HepG2 (cell line): ENCODE data around the gene PRICKLE2. TPM values are rescaled to one million over a fixed set of nuclear protein-coding genes. Genes with fewer than 3 reads are reported as not detected.

Experiments
- ATAC-seq: fragments of 200-7000 bp; cut with Tn5 transposase; 3 replicates; pipeline ENCODE4 v1.9.1; 2020; ENCODE audit warnings: mild to moderate bottlenecking, moderate library complexity
- BruUV-seq: library from RNA; stranded (reverse); fragments of 400-500 nt; replicated peaks from 2 replicates; lab custom pipeline; 2021; lab: Mats Ljungman, UMichigan
- CTCF ChIA-PET: fragments of 300-600 bp; formaldehyde crosslinking; extraction: SDS; loops from one replicate; lab custom pipeline; 2021; ENCODE audit warnings: low total read pairs, inconsistent platforms, low intra/inter-chr PET ratio; lab: Yijun Ruan, JAX
- POLR2A ChIA-PET: fragments of 350-600 bp; sonication (Branson Sonifier 250); formaldehyde crosslinking; loops from one replicate; lab custom pipeline; 2020; ENCODE audit warnings: antibody characterized with exemption, inconsistent platforms; lab: Yijun Ruan, JAX
- DNase-seq: peaks from one replicate; pipeline ENCODE4 v3.0.0-alpha.2; 2015; ENCODE audit warnings: low spot score
- FAIRE-seq: peaks from 3 replicates; lab custom pipeline; 2011; peaks lifted over from hg19 to GRCh38; lab: Jason Lieb, UNC
- H2AFZ ChIP-seq: one replicate; pipeline ENCODE4 v1.6.1; 2011; ENCODE audit warnings: low read length, inconsistent platforms
- H3K27ac ChIP-seq: fragments of 300-600 bp; 3 replicates; pipeline ENCODE4 v1.8.0; 2011; ENCODE audit warnings: mixed run types, mild to moderate bottlenecking, mixed read lengths, low read length, inconsistent platforms; ENCODE audit not compliant: insufficient read depth; ENCODE audit errors: extremely low read length
- H3K27me3 ChIP-seq, 2 experiments: fragments of 200-600 bp in 1 of 2; 2 replicates in 1 of 2; 3 replicates in 1 of 2; pipeline versions ENCODE4 v1.6.0 to v1.8.0; 2011; ENCODE audit warnings: low read length in 2 of 2, mild to moderate bottlenecking in 2 of 2, moderate library complexity in 2 of 2, inconsistent platforms in 1 of 2; ENCODE audit not compliant: insufficient read depth in 2 of 2, control insufficient read depth in 1 of 2
- H3K36me3 ChIP-seq, 2 experiments: fragments of 200-600 bp in 1 of 2; replicated peaks in 1 of 2; 2 replicates in 1 of 2; 3 replicates in 1 of 2; pipeline versions ENCODE4 v1.5.1 to v1.8.0; 2011; ENCODE audit warnings: low read length in 2 of 2, inconsistent platforms in 1 of 2; ENCODE audit not compliant: insufficient read depth in 2 of 2, control insufficient read depth in 1 of 2
- H3K4me1 ChIP-seq: 2 replicates; pipeline ENCODE4 v1.5.1; 2012; ENCODE audit warnings: low read length, inconsistent platforms; ENCODE audit not compliant: insufficient read depth
- H3K4me2 ChIP-seq: 2 replicates; pipeline ENCODE4 v1.6.0; 2011; ENCODE audit warnings: low read depth, low read length, inconsistent platforms
- H3K4me3 ChIP-seq, 3 experiments: fragments of 200-600 bp in 1 of 3; sonication (generic), shearing (Covaris generic) in 1 of 3; replicated peaks in 1 of 3; 2 replicates each; pipeline ENCODE4 v1.5.1; 2011 to 2016; ENCODE audit warnings: low read length in 3 of 3, inconsistent platforms in 2 of 3, low read depth in 2 of 3, mild to moderate bottlenecking in 2 of 3, control low read depth in 1 of 3, mixed read lengths in 1 of 3; ENCODE audit not compliant: insufficient read depth in 1 of 3
- H3K79me2 ChIP-seq: one replicate; pipeline ENCODE4 v1.6.1; 2011; ENCODE audit warnings: low read length, inconsistent platforms; ENCODE audit not compliant: insufficient read depth
- H3K9ac ChIP-seq: 2 replicates; pipeline ENCODE4 v1.6.0; 2011; ENCODE audit warnings: mild to moderate bottlenecking, low read depth, low read length, inconsistent platforms; ENCODE audit not compliant: insufficient read depth
- H3K9me3 ChIP-seq: 2 replicates; pipeline ENCODE4 v1.5.1; 2012; ENCODE audit warnings: mild to moderate bottlenecking, low read length
- H4K20me1 ChIP-seq: 2 replicates; pipeline ENCODE4 v1.6.0; 2011; ENCODE audit warnings: inconsistent platforms, mild to moderate bottlenecking, low read length, moderate library complexity; ENCODE audit not compliant: insufficient read depth
- ESRRA ChIP-seq: sonication (generic); formaldehyde crosslinking; IDR thresholded peaks from 2 replicates; pipeline ENCODE4 v1.5.1; 2020; ENCODE audit warnings: mild to moderate bottlenecking, low read depth, missing genetic modification reagents
- SIX4 ChIP-seq: sonication (generic); formaldehyde crosslinking; IDR thresholded peaks from 2 replicates; pipeline ENCODE4 v1.4.0; 2020; ENCODE audit warnings: missing genetic modification reagents
- SRSF9 ChIP-seq: fragments of 200-400 bp; formaldehyde crosslinking; IDR thresholded peaks from 2 replicates; pipeline ENCODE4 v1.6.1; 2018; ENCODE audit warnings: borderline replicate concordance, mild to moderate bottlenecking, low read depth, low read length; ENCODE audit not compliant: insufficient read depth, poor library complexity, severe bottlenecking
- SUZ12 ChIP-seq: fragments of 150-350 bp; IDR thresholded peaks from 2 replicates; pipeline ENCODE4 v1.6.1; 2014; ENCODE audit warnings: low read depth, low read length
- ZNF333 ChIP-seq: sonication (generic); formaldehyde crosslinking; IDR thresholded peaks from 2 replicates; pipeline ENCODE4 v1.4.0; 2020; ENCODE audit warnings: mild to moderate bottlenecking, missing genetic modification reagents, borderline replicate concordance
- WGBS: methylation state at CpG from one replicate; pipeline ENCODE4 v1.1.6; 2017; ENCODE audit warnings: low lambda C conversion rate; 5-methylcytosine and 5-hydroxymethylcytosine counted together
- in situ Hi-C: cut with HindIII; loops from 2 replicates; pipeline ENCODE4 v1.10.0; 2017; ENCODE audit warnings: low pct_unique_long_range_greater_than_20kb; ENCODE audit not compliant: extremely low pct_ligation_motif_present
- intact Hi-C: fragments of 100-400 bp; cut with micrococcal nuclease; formaldehyde crosslinking; loops from one replicate; pipeline ENCODE4 v1.10.0; 2022; ENCODE audit not compliant: unreplicated experiment
- polyA plus RNA-seq, 8 experiments: library from polyadenylated mRNA; depleted of rRNA in 3 of 8; stranded (reverse) in 7 of 8; unstranded in 1 of 8; fragments of >200 nt; fragmentation: Illumina TruSeq in 4 of 8; extraction: Trizol in 4 of 8; gene quantifications; 2 replicates each; pipeline versions ENCODE4 v1.2.1 to v1.2.3, GENCODE V29; 2011 to 2016; ENCODE audit warnings: low read depth in 4 of 8, missing spikeins in 1 of 8, mixed read lengths in 1 of 8; ENCODE audit not compliant: insufficient read depth in 1 of 8
- total RNA-seq, 5 experiments: library from RNA; depleted of rRNA; stranded (reverse); fragments of >200 nt; fragmentation: Illumina TruSeq; extraction: Trizol; gene quantifications; 2 replicates each; pipeline ENCODE4 v1.2.3, GENCODE V29; 2016; ENCODE audit warnings: low read depth in 1 of 5
- TF ChIP-seq, protein P1 (sequence below), 2 experiments: sonication (generic) in 1 of 2; formaldehyde crosslinking in 1 of 2; IDR thresholded peaks; 2 replicates each; pipeline versions ENCODE4 v1.6.1 to v1.9.0; 2014 to 2022; ENCODE audit warnings: antibody characterized with exemption in 1 of 2, borderline replicate concordance in 1 of 2, inconsistent platforms in 1 of 2, low read depth in 1 of 2, missing genetic modification reagents in 1 of 2
- TF ChIP-seq, protein P2 (sequence below): sonication (generic); formaldehyde crosslinking; IDR thresholded peaks from 2 replicates; pipeline ENCODE4 v1.4.0; 2020; ENCODE audit warnings: missing genetic modification reagents, borderline replicate concordance
- TF ChIP-seq, protein P3 (sequence below): sonication (generic); formaldehyde crosslinking; IDR thresholded peaks from 2 replicates; pipeline ENCODE4 v1.4.0; 2020; ENCODE audit warnings: missing genetic modification reagents

Gene PRICKLE2
- total and polyA plus RNA-seq, 2 of the 13 experiments (the other 11 are each of a cell fraction or from before 2014, with no cell fraction given): 0.01 to 0.07 TPM

DNA sequence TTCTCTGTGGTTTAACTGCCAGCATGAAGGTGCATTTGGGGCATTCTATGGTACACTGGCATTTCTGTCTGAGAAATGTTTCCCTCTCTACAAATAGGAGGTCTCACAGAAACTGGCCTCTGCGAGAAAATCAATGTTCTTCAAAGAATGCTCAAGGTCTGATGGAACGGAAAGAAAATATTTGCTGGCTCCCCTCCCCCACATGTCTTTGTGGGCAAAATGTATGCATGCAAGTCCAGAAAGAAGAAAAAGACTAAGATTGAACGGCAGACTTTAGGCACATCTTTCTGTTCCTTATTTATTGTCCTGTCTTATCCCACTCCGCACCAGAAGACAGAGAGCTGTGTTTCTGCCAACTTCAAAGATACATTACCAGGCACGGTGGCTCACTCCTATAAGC is 118.1 kb downstream of the PRICKLE2 start:
- WGBS: 31% methylated on average over 5 of the region's 5 CpGs
- no peak for DNase-seq
- no peaks in the 10 kb centered on the region for H3K9me3 ChIP-seq
- H3K79me2 ChIP-seq: no peaks in the 10 kb centered on the region
- no peak for FAIRE-seq
- H3K36me3 ChIP-seq: no peaks in the 10 kb centered on the region
- peaks cover 43% of the 10 kb centered on the region for H3K4me1 ChIP-seq
- no peaks in the 10 kb centered on the region for H3K27me3 ChIP-seq
- no TSS peak for BruUV-seq
- no peak overlapping the region for H3K27ac ChIP-seq
- peak overlapping the region; percentile 15; the same call in 1 of the 2 replicates for H3K4me2 ChIP-seq
- ChIA-PET CTCF (no interaction called here), POLR2A (no interaction called here)
- in situ Hi-C loops: no loop called here
- no peak overlapping the region for H3K4me3 ChIP-seq
- intact Hi-C loops: no loop called here
- H3K9ac ChIP-seq: no peak overlapping the region
- H4K20me1 ChIP-seq: no peaks in the 10 kb centered on the region
- ATAC-seq: peak; percentile 13; the same call in 1 of the 3 replicates
- H2AFZ ChIP-seq: no peak overlapping the region
- TF ChIP-seq ESRRA (CRISPR knock-in tag) (no peak), SRSF9 (no peak), SIX4 (no peak), SUZ12 (no peak), ZNF333 (CRISPR knock-in tag) (no peak)
- TF ChIP-seq, protein P1, sequence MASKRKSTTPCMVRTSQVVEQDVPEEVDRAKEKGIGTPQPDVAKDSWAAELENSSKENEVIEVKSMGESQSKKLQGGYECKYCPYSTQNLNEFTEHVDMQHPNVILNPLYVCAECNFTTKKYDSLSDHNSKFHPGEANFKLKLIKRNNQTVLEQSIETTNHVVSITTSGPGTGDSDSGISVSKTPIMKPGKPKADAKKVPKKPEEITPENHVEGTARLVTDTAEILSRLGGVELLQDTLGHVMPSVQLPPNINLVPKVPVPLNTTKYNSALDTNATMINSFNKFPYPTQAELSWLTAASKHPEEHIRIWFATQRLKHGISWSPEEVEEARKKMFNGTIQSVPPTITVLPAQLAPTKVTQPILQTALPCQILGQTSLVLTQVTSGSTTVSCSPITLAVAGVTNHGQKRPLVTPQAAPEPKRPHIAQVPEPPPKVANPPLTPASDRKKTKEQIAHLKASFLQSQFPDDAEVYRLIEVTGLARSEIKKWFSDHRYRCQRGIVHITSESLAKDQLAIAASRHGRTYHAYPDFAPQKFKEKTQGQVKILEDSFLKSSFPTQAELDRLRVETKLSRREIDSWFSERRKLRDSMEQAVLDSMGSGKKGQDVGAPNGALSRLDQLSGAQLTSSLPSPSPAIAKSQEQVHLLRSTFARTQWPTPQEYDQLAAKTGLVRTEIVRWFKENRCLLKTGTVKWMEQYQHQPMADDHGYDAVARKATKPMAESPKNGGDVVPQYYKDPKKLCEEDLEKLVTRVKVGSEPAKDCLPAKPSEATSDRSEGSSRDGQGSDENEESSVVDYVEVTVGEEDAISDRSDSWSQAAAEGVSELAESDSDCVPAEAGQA (IDR thresholded peaks at IDR 0.05; ENCODE audit: low read depth): no peak
- TF ChIP-seq, protein P1 (CRISPR knock-in tag; IDR thresholded peaks at IDR 0.05; ENCODE audit: borderline replicate concordance): no peak
- TF ChIP-seq, protein P2, sequence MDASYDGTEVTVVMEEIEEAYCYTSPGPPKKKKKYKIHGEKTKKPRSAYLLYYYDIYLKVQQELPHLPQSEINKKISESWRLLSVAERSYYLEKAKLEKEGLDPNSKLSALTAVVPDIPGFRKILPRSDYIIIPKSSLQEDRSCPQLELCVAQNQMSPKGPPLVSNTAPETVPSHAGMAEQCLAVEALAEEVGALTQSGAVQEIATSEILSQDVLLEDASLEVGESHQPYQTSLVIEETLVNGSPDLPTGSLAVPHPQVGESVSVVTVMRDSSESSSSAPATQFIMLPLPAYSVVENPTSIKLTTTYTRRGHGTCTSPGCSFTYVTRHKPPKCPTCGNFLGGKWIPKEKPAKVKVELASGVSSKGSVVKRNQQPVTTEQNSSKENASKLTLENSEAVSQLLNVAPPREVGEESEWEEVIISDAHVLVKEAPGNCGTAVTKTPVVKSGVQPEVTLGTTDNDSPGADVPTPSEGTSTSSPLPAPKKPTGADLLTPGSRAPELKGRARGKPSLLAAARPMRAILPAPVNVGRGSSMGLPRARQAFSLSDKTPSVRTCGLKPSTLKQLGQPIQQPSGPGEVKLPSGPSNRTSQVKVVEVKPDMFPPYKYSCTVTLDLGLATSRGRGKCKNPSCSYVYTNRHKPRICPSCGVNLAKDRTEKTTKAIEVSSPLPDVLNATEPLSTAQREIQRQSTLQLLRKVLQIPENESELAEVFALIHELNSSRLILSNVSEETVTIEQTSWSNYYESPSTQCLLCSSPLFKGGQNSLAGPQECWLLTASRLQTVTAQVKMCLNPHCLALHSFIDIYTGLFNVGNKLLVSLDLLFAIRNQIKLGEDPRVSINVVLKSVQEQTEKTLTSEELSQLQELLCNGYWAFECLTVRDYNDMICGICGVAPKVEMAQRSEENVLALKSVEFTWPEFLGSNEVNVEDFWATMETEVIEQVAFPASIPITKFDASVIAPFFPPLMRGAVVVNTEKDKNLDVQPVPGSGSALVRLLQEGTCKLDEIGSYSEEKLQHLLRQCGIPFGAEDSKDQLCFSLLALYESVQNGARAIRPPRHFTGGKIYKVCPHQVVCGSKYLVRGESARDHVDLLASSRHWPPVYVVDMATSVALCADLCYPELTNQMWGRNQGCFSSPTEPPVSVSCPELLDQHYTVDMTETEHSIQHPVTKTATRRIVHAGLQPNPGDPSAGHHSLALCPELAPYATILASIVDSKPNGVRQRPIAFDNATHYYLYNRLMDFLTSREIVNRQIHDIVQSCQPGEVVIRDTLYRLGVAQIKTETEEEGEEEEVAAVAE: no peak
- TF ChIP-seq, protein P3, sequence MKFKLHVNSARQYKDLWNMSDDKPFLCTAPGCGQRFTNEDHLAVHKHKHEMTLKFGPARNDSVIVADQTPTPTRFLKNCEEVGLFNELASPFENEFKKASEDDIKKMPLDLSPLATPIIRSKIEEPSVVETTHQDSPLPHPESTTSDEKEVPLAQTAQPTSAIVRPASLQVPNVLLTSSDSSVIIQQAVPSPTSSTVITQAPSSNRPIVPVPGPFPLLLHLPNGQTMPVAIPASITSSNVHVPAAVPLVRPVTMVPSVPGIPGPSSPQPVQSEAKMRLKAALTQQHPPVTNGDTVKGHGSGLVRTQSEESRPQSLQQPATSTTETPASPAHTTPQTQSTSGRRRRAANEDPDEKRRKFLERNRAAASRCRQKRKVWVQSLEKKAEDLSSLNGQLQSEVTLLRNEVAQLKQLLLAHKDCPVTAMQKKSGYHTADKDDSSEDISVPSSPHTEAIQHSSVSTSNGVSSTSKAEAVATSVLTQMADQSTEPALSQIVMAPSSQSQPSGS (CRISPR knock-in tag): no peak
